ENCODE data around the gene DOCK8.

GRCh38 chr9:362561-363273, 148.1 kb downstream of the DOCK8 start:
- TF ChIP-seq POLR2A (IDR thresholded peaks at IDR 0.05; ENCODE audit: low read depth, low read length) = no peak
- TF ChIP-seq CEBPB (IDR thresholded peaks at IDR 0.05; ENCODE audit: low read depth, low read length) = no peak
- TF ChIP-seq USF2 (IDR thresholded peaks at IDR 0.05; ENCODE audit: low read depth, low read length) = no peak
